ENCODE results near the gene AQP5.

DNA sequence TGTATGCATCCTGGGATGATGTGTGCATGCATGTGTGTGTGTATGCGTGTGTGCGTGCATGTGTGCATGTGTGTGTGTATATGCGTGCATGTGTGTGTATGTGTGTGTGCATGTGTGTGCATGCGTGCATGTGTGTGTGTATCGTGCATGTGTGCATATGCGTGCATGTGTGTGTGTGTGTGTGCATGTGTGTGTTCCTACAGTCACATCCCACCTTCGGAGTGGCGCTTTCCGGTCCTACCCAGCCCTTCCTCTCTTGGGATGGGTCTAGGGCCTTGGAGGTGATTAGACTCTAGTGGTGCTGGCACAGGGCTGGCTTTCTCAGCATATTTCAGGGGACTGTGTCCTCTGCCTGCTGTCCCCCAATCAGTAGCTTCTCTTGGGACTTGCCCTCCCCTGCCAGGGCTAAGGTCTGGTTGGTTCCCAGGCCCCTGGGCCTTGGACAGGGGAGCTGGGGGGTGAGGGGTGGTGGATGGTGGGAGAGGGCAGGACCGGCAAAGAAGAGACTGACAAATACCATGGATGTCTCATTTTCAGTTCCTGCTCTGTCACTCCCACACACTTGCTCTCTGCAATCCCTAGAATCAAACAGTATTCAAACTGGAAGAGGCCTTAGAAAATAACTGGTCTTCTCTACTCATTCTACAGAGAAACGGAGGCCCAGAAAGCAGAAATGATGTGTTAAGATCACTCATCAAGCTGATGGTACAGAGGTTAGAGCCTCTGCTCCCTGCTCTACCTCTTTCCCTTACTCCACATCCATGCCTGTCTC lies 36.1 kb upstream of the AQP5 start:
- TF ChIP-seq KDM4A (IDR thresholded peaks at IDR 0.05; ENCODE audit: low read depth, low read length, severe bottlenecking) (no peak), CEBPB (IDR thresholded peaks at IDR 0.05; ENCODE audit: low read depth, low read length) (no peak), POLR2AphosphoS5 (IDR thresholded peaks at IDR 0.05; ENCODE audit: low read depth, low read length) (no peak), MAFK (IDR thresholded peaks at IDR 0.05; ENCODE audit: low read depth, low read length) (no peak), EZH2 (IDR thresholded peaks at IDR 0.05; ENCODE audit: low read depth, low read length, severe bottlenecking) (no peak), RNF2 (IDR thresholded peaks at IDR 0.05; ENCODE audit: borderline replicate concordance, low read depth, low read length, missing control alignments, poor library complexity, severe bottlenecking) (no peak), SRF (IDR thresholded peaks at IDR 0.05; ENCODE audit: low read depth, low read length) (no peak), EGR1 (IDR thresholded peaks at IDR 0.05; ENCODE audit: borderline replicate concordance, low read depth, low read length) (no peak), SP4 (IDR thresholded peaks at IDR 0.05; ENCODE audit: low read length) (no peak), YY1 (IDR thresholded peaks at IDR 0.05; ENCODE audit: low read depth, low read length) (no peak)
- TF ChIP-seq, protein P1, sequence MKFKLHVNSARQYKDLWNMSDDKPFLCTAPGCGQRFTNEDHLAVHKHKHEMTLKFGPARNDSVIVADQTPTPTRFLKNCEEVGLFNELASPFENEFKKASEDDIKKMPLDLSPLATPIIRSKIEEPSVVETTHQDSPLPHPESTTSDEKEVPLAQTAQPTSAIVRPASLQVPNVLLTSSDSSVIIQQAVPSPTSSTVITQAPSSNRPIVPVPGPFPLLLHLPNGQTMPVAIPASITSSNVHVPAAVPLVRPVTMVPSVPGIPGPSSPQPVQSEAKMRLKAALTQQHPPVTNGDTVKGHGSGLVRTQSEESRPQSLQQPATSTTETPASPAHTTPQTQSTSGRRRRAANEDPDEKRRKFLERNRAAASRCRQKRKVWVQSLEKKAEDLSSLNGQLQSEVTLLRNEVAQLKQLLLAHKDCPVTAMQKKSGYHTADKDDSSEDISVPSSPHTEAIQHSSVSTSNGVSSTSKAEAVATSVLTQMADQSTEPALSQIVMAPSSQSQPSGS (IDR thresholded peaks at IDR 0.05; ENCODE audit: low read length), result no peak
- TF ChIP-seq, protein P2, sequence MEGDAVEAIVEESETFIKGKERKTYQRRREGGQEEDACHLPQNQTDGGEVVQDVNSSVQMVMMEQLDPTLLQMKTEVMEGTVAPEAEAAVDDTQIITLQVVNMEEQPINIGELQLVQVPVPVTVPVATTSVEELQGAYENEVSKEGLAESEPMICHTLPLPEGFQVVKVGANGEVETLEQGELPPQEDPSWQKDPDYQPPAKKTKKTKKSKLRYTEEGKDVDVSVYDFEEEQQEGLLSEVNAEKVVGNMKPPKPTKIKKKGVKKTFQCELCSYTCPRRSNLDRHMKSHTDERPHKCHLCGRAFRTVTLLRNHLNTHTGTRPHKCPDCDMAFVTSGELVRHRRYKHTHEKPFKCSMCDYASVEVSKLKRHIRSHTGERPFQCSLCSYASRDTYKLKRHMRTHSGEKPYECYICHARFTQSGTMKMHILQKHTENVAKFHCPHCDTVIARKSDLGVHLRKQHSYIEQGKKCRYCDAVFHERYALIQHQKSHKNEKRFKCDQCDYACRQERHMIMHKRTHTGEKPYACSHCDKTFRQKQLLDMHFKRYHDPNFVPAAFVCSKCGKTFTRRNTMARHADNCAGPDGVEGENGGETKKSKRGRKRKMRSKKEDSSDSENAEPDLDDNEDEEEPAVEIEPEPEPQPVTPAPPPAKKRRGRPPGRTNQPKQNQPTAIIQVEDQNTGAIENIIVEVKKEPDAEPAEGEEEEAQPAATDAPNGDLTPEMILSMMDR (IDR thresholded peaks at IDR 0.05; ENCODE audit: control extremely low read depth in 1 of 3, insufficient read depth in 1 of 3, low read depth in 1 of 3, low read length in 3 of 3), result no peak

Data from H1 (cell line).